AG09309 (cell line): ENCODE measurements around the gene CARM1.
A peak's percentile ranks its signal among the peaks of the same experiment; 100 is the strongest.
"Not testable (repeated sequence)": the region's sequence is repeated elsewhere in the genome, so short reads cannot be mapped to it uniquely, and the experiment has no call there.

ENCODE experiments used
- DNase-seq: peaks from one replicate; pipeline ENCODE4 v3.0.0-alpha.2; 2010; ENCODE audit warnings: low read depth
- H3K4me3 ChIP-seq: 2 replicates; pipeline ENCODE4 v1.5.1; 2011; ENCODE audit warnings: mild to moderate bottlenecking, low read depth, low read length, moderate library complexity; ENCODE audit not compliant: control insufficient read depth
- CTCF ChIP-seq: IDR thresholded peaks from 2 replicates; pipeline ENCODE4 v1.5.1; 2011; ENCODE audit warnings: mild to moderate bottlenecking, low read depth, low read length, inconsistent platforms; ENCODE audit not compliant: insufficient read depth, control insufficient read depth; ENCODE audit errors: missing control alignments

CARM1 gene

GRCh38 chr19:10848230-10848856 lies 23.0 kb upstream of the CARM1 start, which contains the start of gene C19orf38:
Gene C19orf38, plus strand, starts transcription at chr19:10848415. Its CDS starts 94 bp downstream, at chr19:10848509.
- no peak for TF ChIP-seq CTCF
- H3K4me3 ChIP-seq, result no peak within 1 kb of the TSS
- DNase-seq, result no peak

GRCh38 chr19:10850631-10851030 lies 20.7 kb upstream of the CARM1 start:
- no peak for TF ChIP-seq CTCF
- DNase-seq, result no peak
- no peak overlapping the region for H3K4me3 ChIP-seq

- peak; percentile 16 for DNase-seq
- no peak for TF ChIP-seq CTCF
- H3K4me3 ChIP-seq, result no peak overlapping the region
Measured at GRCh38 chr19:10852098-10852800, 19.1 kb upstream of the CARM1 start.

GRCh38 chr19:10852941-10853340 lies 18.4 kb upstream of the CARM1 start:
- no peak for DNase-seq
- no peak overlapping the region for H3K4me3 ChIP-seq
- TF ChIP-seq CTCF, result no peak

GRCh38 chr19:10854350-10855089 lies 16.8 kb upstream of the CARM1 start:
- no peak for TF ChIP-seq CTCF
- no peak overlapping the region for H3K4me3 ChIP-seq
- DNase-seq, result no peak

- no peak for DNase-seq
- peak; percentile 53 for TF ChIP-seq CTCF
Measured at GRCh38 chr19:10855879-10856522, 15.4 kb upstream of the CARM1 start.

GRCh38 chr19:10856899-10857298 lies 14.5 kb upstream of the CARM1 start:
- H3K4me3 ChIP-seq, DNase-seq: not testable (repeated sequence)

More at GRCh38 chr19:10855879-10856522, 15.4 kb upstream of the CARM1 start:
- no peak overlapping the region for H3K4me3 ChIP-seq
